HG03175 (cell line): ENCODE data around the gene PPP1R16B.

Source experiments
- ATAC-seq: cut with Tn5 transposase; IDR thresholded peaks from one replicate; pipeline ENCODE4 v1.9.1; 2021; ENCODE audit warnings: mild to moderate bottlenecking, moderate library complexity; ENCODE audit not compliant: unreplicated experiment

PPP1R16B gene

DNA sequence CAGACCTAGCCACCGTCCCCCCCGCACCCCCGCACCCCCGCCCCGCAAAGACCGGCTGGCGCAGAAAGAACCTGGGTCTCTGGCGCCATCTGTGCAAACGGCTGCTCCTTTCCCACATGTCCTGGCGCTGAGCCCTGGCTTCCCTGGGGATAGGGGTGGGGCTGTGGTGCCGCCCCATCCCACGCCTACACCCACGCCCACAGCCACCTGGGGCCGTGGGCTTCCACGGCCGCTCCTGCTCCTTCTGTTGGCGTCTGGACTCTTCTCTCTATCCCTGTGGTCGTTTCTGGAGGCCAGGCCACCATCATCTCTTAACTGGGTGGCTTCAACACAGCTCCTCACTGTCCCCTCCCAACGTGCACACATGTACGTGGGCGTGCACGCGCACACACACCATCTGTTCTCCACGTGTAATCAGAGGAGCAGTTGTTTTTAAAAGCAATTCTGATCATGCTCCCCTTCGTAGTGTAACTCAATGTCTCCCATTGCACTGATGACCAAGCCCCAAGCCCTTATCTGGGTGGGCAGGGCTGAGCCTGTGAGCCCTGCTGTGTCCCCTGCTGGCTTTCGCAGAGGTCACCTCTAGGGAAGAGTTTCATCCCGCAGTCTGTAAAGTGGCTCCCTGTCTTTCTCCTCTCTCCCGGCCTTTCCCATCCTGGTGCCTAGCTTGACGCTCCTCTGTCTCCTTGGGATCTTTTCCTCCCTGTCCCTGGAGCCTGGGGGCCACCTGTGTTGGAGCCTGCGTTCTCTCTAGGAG lies 88.8 kb downstream of the PPP1R16B start:
- ATAC-seq, result no peak

- no peak for ATAC-seq
Observed at GRCh38 chr20:38895098-38895949, 89.8 kb downstream of the PPP1R16B start.

DNA sequence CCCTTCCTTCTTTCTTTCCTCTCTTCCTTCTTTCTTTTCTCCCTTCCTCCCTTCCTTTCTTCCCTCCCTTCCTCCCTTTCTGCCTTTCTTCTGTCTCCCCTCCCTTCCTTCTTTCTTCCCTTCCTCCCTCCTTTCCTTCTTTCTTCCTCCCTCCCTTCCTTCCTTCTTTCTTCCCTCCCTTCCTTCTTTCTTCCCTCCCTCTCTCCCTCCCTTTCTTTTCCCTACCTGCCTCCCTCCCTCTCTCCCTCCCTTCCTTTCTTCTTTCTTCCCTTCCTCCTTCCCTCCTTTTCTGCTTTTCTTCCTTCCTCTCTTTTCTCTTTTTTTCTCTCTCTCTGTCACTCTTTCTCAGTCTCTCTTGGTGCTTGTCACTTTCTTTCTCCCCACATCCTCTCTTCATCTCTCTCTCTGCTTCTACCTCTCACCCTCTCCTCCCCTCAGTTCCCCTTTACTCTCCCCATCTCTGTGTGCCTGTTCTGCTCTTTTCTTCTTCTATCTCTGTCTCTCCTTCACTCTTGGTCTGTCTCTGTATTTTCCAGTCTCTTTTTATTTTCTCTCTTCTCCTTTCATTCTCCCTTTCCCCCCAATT lies 90.6 kb downstream of the PPP1R16B start:
- ATAC-seq, result no peak

DNA sequence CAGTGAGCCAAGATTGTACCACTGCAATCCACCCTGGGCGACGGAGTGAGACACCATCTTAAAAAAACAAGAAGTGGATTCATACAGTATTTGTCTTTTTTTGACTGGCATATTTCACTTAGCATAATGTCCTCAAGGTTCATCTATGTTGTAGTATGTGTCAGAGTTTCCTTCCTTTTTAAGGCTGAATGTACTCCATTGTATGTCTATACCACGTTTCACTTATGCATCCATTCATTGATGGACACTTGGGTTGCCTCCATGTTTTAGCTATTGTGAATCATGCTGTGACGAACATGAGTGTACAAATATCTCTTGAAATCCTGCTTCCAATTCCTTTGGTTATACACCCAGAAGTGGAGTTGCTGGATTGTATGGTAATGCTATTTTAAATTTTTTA lies 91.8 kb downstream of the PPP1R16B start:
- no peak for ATAC-seq

GRCh38 chr20:38900606-38901005 lies 95.1 kb downstream of the PPP1R16B start:
- no peak for ATAC-seq

GRCh38 chr20:38902601-38903000 lies 97.1 kb downstream of the PPP1R16B start:
- ATAC-seq, result no peak

DNA sequence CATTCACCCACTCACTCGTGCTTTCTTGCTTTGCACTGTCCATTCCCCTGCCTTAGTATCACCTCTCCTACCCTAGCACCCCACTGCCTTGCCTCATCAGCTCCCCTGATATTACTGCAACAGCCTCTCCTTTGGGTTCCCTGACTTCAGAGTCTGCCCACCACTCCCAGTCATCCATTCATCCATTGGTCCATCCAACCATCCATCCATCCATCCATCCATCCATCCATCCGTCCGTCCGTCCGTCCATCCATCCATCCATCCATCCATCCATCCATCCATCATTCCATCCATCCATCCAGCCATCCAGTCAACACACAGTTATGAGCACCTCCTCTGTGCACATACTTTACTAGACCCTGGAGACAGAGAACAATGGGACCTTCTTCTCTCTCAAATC lies 97.8 kb downstream of the PPP1R16B start:
- ATAC-seq, result no peak

GRCh38 chr20:38905375-38905774 lies 99.9 kb downstream of the PPP1R16B start:
- ATAC-seq, result no peak

- no peak for ATAC-seq
Observed at GRCh38 chr20:38907918-38908677, 102.6 kb downstream of the PPP1R16B start.

DNA sequence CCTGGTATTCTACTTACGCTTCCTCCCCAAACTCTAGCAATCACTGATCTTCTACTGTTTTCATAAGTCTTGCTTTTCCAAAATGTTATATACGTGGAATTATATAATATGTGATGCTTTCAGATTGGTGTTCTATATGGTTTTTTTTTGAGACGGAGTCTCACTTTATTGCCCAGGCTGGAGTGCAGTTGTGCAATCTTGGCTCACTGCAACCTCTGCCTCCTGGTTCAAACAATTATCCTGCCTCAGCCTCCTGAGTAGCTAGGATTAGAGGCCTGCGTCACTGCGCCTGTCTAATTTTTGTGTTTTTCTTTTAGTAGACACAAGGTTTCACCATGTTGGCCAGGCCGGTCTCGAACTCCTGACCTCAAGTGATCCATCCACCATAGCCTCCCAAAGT lies 109.9 kb downstream of the PPP1R16B start:
- no peak for ATAC-seq

- no peak for ATAC-seq
Observed at GRCh38 chr20:38917657-38918056, 112.2 kb downstream of the PPP1R16B start.

DNA sequence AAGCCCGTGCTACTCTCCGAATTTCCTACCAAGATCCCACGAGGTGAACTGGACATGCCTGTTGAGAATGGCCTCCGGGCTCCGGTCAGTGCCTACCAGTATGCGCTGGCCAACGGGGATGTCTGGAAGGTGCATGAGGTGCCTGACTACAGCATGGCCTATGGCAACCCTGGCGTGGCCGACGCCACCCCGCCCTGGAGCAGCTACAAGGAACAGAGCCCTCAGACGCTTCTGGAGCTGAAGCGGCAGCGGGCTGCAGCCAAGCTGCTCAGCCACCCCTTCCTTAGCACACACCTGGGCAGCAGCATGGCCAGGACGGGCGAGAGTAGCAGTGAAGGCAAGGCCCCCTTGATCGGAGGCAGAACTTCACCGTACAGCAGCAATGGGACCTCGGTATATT lies 112.7 kb downstream of the PPP1R16B start:
- ATAC-seq, result no peak

DNA sequence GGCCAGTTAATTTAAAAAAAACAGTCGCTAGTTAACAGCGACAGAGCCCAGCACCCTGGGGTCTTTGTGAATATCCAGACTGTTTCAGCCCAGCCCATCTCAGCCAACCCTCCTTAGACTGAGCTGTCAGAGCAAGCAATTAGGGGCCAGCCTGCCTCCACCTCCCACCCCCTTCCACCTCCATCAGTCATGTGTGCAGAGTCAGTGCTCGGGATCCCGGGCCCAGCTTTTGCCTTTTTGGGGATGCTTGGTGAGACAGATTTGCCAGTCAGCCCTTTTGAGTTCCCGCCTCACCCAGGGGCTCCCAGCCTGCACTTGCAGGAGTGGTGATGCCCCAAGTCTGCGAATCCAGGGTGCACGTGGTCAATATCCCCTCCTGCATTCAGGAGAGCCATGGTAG lies 114.2 kb downstream of the PPP1R16B start:
- ATAC-seq, result no peak

DNA sequence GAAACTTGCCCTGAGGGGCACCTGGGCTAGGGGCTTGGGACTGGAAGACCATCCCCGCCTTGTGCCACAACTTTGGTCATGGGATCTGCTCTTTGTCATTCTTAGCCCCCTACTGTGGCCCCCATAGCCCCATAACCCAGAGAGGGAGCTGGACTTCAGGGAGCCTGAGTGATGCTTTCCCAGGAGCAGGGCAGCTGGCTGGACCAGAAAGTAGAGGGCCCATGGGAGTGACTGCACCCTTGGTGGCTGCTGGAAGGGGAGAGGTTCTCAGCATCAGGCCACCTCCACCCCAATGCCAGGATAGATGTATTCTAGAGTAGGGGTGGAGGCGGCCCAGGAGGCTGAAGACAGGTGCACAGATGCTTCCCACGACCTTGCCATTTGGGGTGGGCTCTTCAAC lies 114.9 kb downstream of the PPP1R16B start:
- ATAC-seq, result no peak

DNA sequence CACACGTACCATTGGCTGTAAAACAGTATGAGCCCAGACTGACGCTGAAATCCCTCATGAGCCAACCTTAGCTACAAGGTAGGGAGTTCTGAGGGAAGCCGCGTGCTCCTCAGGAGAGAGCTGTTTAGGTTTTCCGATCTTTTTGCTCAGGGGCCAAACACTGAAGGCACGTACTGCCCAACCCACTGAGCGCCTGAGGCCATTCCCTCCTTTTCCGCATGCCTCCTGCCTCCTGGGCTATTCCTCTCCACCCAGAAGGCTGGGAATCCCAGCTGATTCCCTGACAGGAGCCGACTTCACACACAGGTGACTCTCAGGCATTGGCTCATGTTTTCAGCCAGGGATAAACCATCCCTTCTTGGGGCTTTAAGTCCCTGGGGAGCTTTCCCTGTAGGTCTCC lies 115.4 kb downstream of the PPP1R16B start:
- ATAC-seq, result no peak

GRCh38 chr20:38924718-38925117 lies 119.2 kb downstream of the PPP1R16B start:
- no peak for ATAC-seq

DNA sequence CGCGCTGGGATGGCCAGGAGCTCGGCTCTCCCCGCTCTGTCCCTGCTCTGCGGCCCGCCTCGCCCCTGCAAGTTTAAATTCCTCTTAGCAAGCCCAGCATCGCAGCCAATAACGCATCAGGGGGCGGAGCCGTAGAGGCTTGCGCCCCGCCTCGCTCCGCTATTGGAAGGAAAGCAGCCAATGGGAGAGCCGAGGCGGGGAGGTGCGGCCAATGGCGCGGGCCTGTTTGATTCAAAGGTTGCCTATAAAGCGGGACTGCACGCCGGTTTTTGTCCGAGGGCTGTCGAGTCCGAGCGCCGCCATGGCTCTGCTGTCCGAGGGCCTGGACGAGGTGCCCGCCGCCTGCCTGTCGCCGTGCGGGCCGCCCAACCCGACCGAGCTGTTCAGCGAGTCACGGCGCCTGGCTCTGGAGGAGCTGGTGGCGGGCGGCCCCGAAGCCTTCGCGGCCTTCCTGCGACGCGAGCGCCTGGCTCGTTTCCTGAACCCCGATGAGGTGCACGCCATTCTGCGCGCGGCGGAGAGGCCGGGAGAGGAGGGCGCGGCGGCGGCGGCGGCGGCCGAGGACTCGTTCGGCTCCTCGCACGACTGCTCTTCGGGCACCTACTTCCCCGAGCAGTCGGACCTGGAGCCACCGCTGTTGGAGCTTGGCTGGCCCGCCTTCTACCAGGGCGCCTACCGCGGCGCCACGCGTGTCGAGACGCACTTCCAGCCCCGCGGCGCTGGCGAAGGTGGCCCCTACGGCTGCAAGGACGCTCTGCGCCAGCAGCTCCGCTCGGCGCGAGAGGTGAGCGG lies 120.8 kb downstream of the PPP1R16B start, which contains the start of gene FAM83D:
Gene FAM83D, plus strand, starts transcription at position 276 of the 792 bp plus-strand sequence. Its CDS starts 26 bp downstream, at position 302.
- ATAC-seq, result peak; percentile 93

DNA sequence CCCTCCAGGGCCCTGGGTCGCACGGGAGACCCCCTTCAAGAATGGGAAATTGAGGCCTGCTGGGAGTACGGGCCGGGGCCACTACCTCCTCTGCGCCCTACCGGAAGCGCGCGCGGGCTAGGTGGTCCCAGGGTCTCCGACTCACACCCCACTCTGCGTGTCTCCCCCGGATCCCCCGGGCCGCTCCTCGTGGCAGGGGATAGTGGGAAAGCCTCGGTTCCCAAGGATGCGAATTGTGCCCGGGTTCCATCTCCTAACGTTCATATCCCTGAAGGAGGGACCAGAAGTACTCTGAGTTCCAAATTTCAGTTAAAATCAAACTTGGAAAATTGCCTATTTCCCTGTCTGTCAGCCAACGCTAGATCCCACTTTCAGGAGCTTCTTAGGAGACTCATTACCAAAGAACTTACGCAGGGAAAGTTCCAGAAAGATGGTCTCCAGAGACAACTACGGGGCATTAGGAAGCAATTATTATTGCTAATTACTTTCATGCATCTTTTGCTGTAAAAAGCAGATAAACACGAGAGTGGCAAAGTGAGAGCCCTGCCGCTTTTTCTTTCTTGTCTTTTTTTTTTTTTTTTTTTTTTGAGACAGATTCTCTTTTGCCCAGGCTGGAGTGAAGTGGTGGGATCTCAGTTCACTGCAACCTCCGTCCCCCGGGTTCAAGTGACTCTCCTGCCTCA lies 121.6 kb downstream of the PPP1R16B start:
- peak; percentile 4 for ATAC-seq

- ATAC-seq, result no peak
Observed at GRCh38 chr20:38927902-38928578, 122.5 kb downstream of the PPP1R16B start.
